HEK293 (cell line): ENCODE results near the gene APBA1.

ENCODE experiments used
- KLF16 ChIP-seq: fragments of 450-650 bp; formaldehyde crosslinking; IDR thresholded peaks from 2 replicates; pipeline ENCODE4 v1.5.1; 2017; ENCODE audit warnings: missing biosample characterization, missing genetic modification characterization
- ZNF146 ChIP-seq: fragments of 450-650 bp; formaldehyde crosslinking; IDR thresholded peaks from 2 replicates; pipeline ENCODE4 v1.5.1; 2016; ENCODE audit warnings: missing biosample characterization, missing genetic modification characterization
- ZSCAN16 ChIP-seq: fragments of 450-650 bp; formaldehyde crosslinking; IDR thresholded peaks from 2 replicates; pipeline ENCODE4 v1.5.1; 2016; ENCODE audit warnings: missing biosample characterization, missing genetic modification characterization
- TF ChIP-seq, protein P1 (sequence below): fragments of 450-650 bp; formaldehyde crosslinking; IDR thresholded peaks from 2 replicates; pipeline ENCODE4 v1.5.1; 2016; ENCODE audit warnings: missing biosample characterization, missing genetic modification characterization
- TF ChIP-seq, protein P2 (sequence below): fragments of 450-650 bp; formaldehyde crosslinking; IDR thresholded peaks from 2 replicates; pipeline ENCODE4 v1.5.1; 2016; ENCODE audit warnings: missing biosample characterization, missing genetic modification characterization
- TF ChIP-seq, protein P3 (sequence below): fragments of 450-650 bp; formaldehyde crosslinking; IDR thresholded peaks from 2 replicates; pipeline ENCODE4 v1.5.1; 2016; ENCODE audit warnings: missing biosample characterization, missing genetic modification characterization

DNA sequence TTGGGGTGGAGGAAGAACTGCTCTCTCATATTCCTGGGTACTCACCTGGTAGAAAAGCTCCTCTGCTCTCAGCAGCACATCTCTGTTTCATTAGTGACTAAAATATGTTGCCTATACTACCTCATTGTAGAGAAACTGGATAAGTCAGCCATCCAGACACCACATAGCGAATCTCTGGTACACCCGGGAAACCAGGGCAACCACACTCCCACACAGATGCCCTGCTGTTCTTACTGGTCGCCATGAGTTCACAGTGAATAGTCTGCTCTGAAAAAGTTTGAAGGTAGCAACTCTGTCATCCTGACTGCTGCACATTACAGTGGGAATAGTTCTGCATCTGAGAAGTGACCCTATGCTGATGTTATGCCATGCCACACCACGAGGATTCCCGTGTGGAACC lies 212.2 kb downstream of the APBA1 start:
- TF ChIP-seq, protein P1, sequence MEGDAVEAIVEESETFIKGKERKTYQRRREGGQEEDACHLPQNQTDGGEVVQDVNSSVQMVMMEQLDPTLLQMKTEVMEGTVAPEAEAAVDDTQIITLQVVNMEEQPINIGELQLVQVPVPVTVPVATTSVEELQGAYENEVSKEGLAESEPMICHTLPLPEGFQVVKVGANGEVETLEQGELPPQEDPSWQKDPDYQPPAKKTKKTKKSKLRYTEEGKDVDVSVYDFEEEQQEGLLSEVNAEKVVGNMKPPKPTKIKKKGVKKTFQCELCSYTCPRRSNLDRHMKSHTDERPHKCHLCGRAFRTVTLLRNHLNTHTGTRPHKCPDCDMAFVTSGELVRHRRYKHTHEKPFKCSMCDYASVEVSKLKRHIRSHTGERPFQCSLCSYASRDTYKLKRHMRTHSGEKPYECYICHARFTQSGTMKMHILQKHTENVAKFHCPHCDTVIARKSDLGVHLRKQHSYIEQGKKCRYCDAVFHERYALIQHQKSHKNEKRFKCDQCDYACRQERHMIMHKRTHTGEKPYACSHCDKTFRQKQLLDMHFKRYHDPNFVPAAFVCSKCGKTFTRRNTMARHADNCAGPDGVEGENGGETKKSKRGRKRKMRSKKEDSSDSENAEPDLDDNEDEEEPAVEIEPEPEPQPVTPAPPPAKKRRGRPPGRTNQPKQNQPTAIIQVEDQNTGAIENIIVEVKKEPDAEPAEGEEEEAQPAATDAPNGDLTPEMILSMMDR: no peak
- no peak for TF ChIP-seq ZNF146 (tag by site-specific recombination)
- TF ChIP-seq KLF16: no peak
- TF ChIP-seq, protein P2, sequence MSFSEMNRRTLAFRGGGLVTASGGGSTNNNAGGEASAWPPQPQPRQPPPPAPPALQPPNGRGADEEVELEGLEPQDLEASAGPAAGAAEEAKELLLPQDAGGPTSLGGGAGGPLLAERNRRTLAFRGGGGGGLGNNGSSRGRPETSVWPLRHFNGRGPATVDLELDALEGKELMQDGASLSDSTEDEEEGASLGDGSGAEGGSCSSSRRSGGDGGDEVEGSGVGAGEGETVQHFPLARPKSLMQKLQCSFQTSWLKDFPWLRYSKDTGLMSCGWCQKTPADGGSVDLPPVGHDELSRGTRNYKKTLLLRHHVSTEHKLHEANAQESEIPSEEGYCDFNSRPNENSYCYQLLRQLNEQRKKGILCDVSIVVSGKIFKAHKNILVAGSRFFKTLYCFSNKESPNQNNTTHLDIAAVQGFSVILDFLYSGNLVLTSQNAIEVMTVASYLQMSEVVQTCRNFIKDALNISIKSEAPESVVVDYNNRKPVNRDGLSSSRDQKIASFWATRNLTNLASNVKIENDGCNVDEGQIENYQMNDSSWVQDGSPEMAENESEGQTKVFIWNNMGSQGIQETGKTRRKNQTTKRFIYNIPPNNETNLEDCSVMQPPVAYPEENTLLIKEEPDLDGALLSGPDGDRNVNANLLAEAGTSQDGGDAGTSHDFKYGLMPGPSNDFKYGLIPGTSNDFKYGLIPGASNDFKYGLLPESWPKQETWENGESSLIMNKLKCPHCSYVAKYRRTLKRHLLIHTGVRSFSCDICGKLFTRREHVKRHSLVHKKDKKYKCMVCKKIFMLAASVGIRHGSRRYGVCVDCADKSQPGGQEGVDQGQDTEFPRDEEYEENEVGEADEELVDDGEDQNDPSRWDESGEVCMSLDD (tag by site-specific recombination): no peak
- no peak for TF ChIP-seq ZSCAN16 (tag by site-specific recombination)
- TF ChIP-seq, protein P3, sequence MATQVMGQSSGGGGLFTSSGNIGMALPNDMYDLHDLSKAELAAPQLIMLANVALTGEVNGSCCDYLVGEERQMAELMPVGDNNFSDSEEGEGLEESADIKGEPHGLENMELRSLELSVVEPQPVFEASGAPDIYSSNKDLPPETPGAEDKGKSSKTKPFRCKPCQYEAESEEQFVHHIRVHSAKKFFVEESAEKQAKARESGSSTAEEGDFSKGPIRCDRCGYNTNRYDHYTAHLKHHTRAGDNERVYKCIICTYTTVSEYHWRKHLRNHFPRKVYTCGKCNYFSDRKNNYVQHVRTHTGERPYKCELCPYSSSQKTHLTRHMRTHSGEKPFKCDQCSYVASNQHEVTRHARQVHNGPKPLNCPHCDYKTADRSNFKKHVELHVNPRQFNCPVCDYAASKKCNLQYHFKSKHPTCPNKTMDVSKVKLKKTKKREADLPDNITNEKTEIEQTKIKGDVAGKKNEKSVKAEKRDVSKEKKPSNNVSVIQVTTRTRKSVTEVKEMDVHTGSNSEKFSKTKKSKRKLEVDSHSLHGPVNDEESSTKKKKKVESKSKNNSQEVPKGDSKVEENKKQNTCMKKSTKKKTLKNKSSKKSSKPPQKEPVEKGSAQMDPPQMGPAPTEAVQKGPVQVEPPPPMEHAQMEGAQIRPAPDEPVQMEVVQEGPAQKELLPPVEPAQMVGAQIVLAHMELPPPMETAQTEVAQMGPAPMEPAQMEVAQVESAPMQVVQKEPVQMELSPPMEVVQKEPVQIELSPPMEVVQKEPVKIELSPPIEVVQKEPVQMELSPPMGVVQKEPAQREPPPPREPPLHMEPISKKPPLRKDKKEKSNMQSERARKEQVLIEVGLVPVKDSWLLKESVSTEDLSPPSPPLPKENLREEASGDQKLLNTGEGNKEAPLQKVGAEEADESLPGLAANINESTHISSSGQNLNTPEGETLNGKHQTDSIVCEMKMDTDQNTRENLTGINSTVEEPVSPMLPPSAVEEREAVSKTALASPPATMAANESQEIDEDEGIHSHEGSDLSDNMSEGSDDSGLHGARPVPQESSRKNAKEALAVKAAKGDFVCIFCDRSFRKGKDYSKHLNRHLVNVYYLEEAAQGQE (tag by site-specific recombination): no peak
